ENCODE measurements around the gene PPP2R1B.

The PPP2R1B gene

DNA sequence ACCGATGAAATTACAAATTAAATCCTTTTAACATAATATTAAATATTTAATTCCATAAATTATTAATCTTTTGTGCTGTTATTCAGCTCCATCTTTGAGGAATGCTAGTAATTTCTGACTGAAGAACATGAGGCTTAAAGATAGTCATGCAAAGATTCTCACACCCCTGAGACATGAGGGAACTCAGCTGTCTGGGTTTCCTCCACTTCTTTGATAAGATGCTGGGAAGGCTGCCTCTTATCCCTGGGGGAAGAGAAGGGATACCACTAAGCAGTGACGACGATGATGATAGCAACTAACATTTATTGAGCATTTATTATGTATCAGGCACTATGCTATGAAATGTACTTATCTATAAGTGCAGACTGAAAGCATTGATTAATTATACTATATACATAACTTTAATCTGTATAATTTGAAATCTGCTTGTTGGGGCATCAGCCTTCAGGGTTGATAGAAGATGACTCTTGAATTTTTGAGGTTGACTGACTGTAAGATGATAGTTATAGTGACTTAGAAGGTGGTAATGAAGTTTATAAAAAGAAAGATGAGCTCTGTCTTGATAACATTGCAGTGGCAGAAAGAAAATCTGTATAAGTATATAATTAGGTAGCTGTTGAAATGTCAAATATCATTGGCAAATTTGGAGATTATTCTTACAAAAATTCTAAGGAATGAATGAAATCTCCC, 85.6 kb downstream of the PPP2R1B start:
- H3K4me3 ChIP-seq (ENCODE audit: low read length): no peak overlapping the region
- H3K9me3 ChIP-seq (ENCODE audit: low read length): no peaks in the 10 kb centered on the region
- H3K27me3 ChIP-seq (ENCODE audit: insufficient read depth, low read length): no peaks in the 10 kb centered on the region
- no peak overlapping the region for H2AFZ ChIP-seq (ENCODE audit: low read depth, low read length)
- H3K36me3 ChIP-seq (ENCODE audit: insufficient read depth, low read length): peaks cover 2% of the 10 kb centered on the region
- H3K4me1 ChIP-seq (ENCODE audit: insufficient read depth, low read length): no peaks in the 10 kb centered on the region

Data from neuron (in vitro differentiated cells).